T-helper 2 cell treated with Interferon-gamma antibody and Interleukin-4, amounts not matched to agents 5 μg/mL and 100 μg/mL, for 36 hours (primary cell): Measurements from ENCODE around the gene SPC25.
"Not testable (repeated sequence)": the region's sequence is repeated elsewhere in the genome, so short reads cannot be mapped to it uniquely, and the experiment has no call there.

Experiments
- DNase-seq: peaks from one replicate; pipeline ENCODE4 v3.0.0; 2021; ENCODE audit warnings: low spot score
- H3K27ac Mint-ChIP-seq: one replicate; pipeline ENCODE4 v1.8.0; 2021; ENCODE audit warnings: mild to moderate bottlenecking, mixed read lengths
- H3K27me3 Mint-ChIP-seq: one replicate; pipeline ENCODE4 v1.8.0; 2021; ENCODE audit warnings: low read depth, mixed read lengths
- H3K36me3 Mint-ChIP-seq: one replicate; pipeline ENCODE4 v1.8.0; 2021; ENCODE audit warnings: low read depth, mixed read lengths
- H3K4me1 Mint-ChIP-seq: one replicate; pipeline ENCODE4 v1.8.0; 2021; ENCODE audit warnings: low read depth, mixed read lengths
- H3K4me3 Mint-ChIP-seq: one replicate; pipeline ENCODE4 v1.8.0; 2022; ENCODE audit warnings: mild to moderate bottlenecking, moderate library complexity, mixed read lengths
- H3K9me3 Mint-ChIP-seq: one replicate; pipeline ENCODE4 v1.8.0; 2021; ENCODE audit warnings: mixed read lengths

The SPC25 gene

GRCh38 chr2:168892327-168892726, 2.1 kb upstream of the SPC25 start:
- peaks cover 52% of the 10 kb centered on the region for H3K27me3 Mint-ChIP-seq
- H3K36me3 Mint-ChIP-seq = peaks cover 10% of the 10 kb centered on the region
- H3K4me3 Mint-ChIP-seq = no peak overlapping the region
- DNase-seq = no peak
- H3K9me3 Mint-ChIP-seq = no peaks in the 10 kb centered on the region
- peaks cover 9% of the 10 kb centered on the region for H3K4me1 Mint-ChIP-seq
- H3K27ac Mint-ChIP-seq = no peak overlapping the region

GRCh38 chr2:168889635-168890005, 610 bp downstream of the SPC25 start:
- Mint-ChIP-seq H3K27me3 (peaks cover 32% of the 10 kb centered on the region), H3K4me1 (peaks cover 13% of the 10 kb centered on the region), H3K9me3 (no peaks in the 10 kb centered on the region), H3K36me3 (peaks cover 25% of the 10 kb centered on the region), H3K27ac (peak overlapping the region; percentile 96), H3K4me3 (peak overlapping the region; percentile 97)
- no peak for DNase-seq

GRCh38 chr2:168884975-168885374, 5.3 kb downstream of the SPC25 start:
- Mint-ChIP-seq H3K36me3 (peaks cover 38% of the 10 kb centered on the region), H3K27me3 (no peaks in the 10 kb centered on the region), H3K4me3 (no peak overlapping the region), H3K27ac (no peak overlapping the region), H3K4me1 (peaks cover 17% of the 10 kb centered on the region), H3K9me3 (no peaks in the 10 kb centered on the region)
- no peak for DNase-seq

GRCh38 chr2:168882163-168882562, 8.1 kb downstream of the SPC25 start:
- H3K4me1 Mint-ChIP-seq = peaks cover 17% of the 10 kb centered on the region
- not testable (repeated sequence) for H3K4me3 Mint-ChIP-seq

DNA sequence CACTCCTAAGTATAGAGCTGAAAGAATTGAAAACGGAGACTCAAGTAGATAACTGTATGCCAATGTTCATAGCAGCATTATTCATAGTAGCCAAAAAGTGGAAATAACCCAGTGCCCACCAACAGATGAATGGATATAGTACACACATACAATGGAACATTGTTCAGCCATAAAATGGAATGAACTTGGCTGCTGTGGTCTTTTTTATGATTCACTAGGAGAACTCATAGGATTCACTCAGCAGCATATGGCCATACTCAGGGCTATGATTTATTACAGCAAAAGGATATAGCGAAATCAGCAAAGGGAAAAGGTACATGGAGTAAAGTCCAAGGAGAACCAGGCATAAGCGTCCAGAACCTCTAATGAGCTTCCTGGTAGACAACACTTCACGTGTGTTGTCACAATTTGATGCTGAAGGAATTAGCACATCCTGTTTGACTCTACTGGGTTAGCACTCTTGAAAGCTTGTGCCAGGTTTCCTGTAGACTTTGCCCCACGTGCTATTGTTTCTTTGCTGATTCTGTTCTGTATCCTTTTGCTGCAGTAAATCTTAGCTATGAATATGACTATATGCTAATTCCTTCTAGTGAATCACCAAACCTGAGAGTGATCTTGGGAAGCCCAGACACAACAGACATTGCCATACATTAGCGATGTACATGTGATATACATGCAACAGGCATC, 15.7 kb downstream of the SPC25 start:
- no peaks in the 10 kb centered on the region for H3K27me3 Mint-ChIP-seq
- peaks cover 48% of the 10 kb centered on the region for H3K36me3 Mint-ChIP-seq
- peaks cover 7% of the 10 kb centered on the region for H3K4me1 Mint-ChIP-seq
- no peak for DNase-seq
- H3K9me3 Mint-ChIP-seq = peaks cover 4% of the 10 kb centered on the region
- no peak overlapping the region for H3K27ac Mint-ChIP-seq
- H3K4me3 Mint-ChIP-seq = no peak overlapping the region

More at GRCh38 chr2:168882163-168882562, 8.1 kb downstream of the SPC25 start:
- H3K36me3 Mint-ChIP-seq = peaks cover 34% of the 10 kb centered on the region
- not testable (repeated sequence) for H3K27me3 Mint-ChIP-seq, H3K27ac Mint-ChIP-seq, H3K9me3 Mint-ChIP-seq, DNase-seq

- H3K4me1 Mint-ChIP-seq, H3K27ac Mint-ChIP-seq, H3K4me3 Mint-ChIP-seq, H3K27me3 Mint-ChIP-seq, DNase-seq: not testable (repeated sequence)
- peaks cover 69% of the 10 kb centered on the region for H3K36me3 Mint-ChIP-seq
- H3K9me3 Mint-ChIP-seq = peaks cover 11% of the 10 kb centered on the region
Measured at GRCh38 chr2:168870824-168871223, 19.4 kb downstream of the SPC25 start.

- not testable (repeated sequence) for H3K4me1 Mint-ChIP-seq, H3K27ac Mint-ChIP-seq
Measured at GRCh38 chr2:168870369-168870768, 19.9 kb downstream of the SPC25 start.

GRCh38 chr2:168867164-168867563, 23.1 kb downstream of the SPC25 start:
- H3K9me3 Mint-ChIP-seq = peaks cover 11% of the 10 kb centered on the region
- H3K27me3 Mint-ChIP-seq, H3K27ac Mint-ChIP-seq, DNase-seq, H3K4me1 Mint-ChIP-seq, H3K4me3 Mint-ChIP-seq: not testable (repeated sequence)
- H3K36me3 Mint-ChIP-seq = peaks cover 71% of the 10 kb centered on the region

More at GRCh38 chr2:168870369-168870768, 19.9 kb downstream of the SPC25 start:
- H3K4me3 Mint-ChIP-seq, H3K27me3 Mint-ChIP-seq, DNase-seq: not testable (repeated sequence)
- peaks cover 11% of the 10 kb centered on the region for H3K9me3 Mint-ChIP-seq
- peaks cover 74% of the 10 kb centered on the region for H3K36me3 Mint-ChIP-seq

DNA sequence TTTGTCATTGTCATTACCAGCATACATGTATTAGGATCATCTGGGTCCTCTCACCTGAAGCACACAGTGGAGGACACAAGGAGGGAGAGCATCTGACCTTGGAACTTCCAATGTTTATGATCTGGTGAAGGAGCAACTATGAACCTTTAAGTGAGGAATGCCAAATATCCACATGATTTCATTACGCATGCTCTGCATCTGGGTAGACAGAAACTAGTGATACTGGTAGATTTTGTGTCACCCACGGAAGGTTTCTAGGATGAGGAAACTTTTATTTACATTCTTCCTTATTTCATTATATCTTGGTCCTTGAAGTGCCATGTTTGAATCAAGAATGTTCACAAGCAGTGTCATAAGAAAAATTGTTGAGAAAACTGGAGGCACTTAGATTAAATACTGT, 32.1 kb downstream of the SPC25 start:
- no peak overlapping the region for H3K4me3 Mint-ChIP-seq
- H3K27me3 Mint-ChIP-seq = no peaks in the 10 kb centered on the region
- H3K36me3 Mint-ChIP-seq = peaks cover 44% of the 10 kb centered on the region
- no peak for DNase-seq
- H3K9me3 Mint-ChIP-seq = no peaks in the 10 kb centered on the region
- H3K4me1 Mint-ChIP-seq = no peaks in the 10 kb centered on the region
- no peak overlapping the region for H3K27ac Mint-ChIP-seq

DNA sequence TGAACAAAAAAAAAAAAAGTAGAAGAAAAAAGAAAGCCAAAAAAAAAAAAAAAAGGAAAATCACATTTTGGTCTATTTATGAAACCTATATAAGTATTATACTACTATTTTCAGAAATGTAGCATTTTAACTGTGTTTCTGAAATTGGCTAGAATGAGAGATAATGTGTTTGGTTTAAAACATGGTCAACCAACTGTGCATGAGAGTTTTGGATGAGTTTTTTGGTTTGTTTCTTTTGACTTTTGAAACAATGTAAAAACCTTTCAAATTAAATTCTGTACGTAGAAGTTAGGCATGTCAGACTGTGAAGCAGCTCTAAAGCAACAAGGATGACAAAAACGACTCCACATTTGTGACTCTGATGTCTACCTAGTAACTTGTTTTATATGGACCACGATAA, 34.6 kb downstream of the SPC25 start:
- Mint-ChIP-seq H3K9me3 (no peaks in the 10 kb centered on the region), H3K27me3 (no peaks in the 10 kb centered on the region), H3K27ac (no peak overlapping the region), H3K36me3 (peaks cover 41% of the 10 kb centered on the region), H3K4me1 (no peaks in the 10 kb centered on the region), H3K4me3 (no peak overlapping the region)
- no peak for DNase-seq

- no peak overlapping the region for H3K27ac Mint-ChIP-seq
- no peaks in the 10 kb centered on the region for H3K4me1 Mint-ChIP-seq
- no peaks in the 10 kb centered on the region for H3K9me3 Mint-ChIP-seq
- H3K36me3 Mint-ChIP-seq = peaks cover 41% of the 10 kb centered on the region
- H3K27me3 Mint-ChIP-seq = no peaks in the 10 kb centered on the region
- DNase-seq = no peak
- no peak overlapping the region for H3K4me3 Mint-ChIP-seq
Measured at GRCh38 chr2:168854651-168855050, 35.6 kb downstream of the SPC25 start.

DNA sequence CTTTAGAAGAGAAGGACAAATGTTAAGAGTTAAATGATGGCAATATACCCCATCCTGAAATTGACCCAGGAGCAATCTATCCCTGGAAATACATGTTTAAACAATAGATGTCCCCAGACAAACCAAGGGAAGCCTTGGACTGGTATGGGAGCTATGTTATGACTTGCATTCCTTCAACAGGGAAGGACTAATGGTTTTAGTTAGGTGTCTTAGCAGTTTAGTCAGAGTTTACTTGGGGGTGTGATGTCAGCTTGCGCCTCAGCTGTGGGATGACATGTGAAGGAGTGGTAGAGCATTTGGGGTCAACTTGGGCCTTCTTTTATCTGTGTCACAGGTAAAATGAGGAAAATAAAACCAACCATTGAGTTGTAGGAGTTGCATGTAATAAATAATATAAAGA, 36.8 kb downstream of the SPC25 start:
- Mint-ChIP-seq H3K4me3 (no peak overlapping the region), H3K27me3 (no peaks in the 10 kb centered on the region)

GRCh38 chr2:168852481-168852880, 37.7 kb downstream of the SPC25 start:
- Mint-ChIP-seq H3K36me3 (peaks cover 30% of the 10 kb centered on the region), H3K4me1 (no peaks in the 10 kb centered on the region)

More for the DNA sequence above, 36.8 kb downstream of the SPC25 start:
- H3K9me3 Mint-ChIP-seq = no peaks in the 10 kb centered on the region
- no peaks in the 10 kb centered on the region for H3K4me1 Mint-ChIP-seq
- DNase-seq = no peak
- H3K27ac Mint-ChIP-seq = no peak overlapping the region
- H3K36me3 Mint-ChIP-seq = peaks cover 34% of the 10 kb centered on the region

GRCh38 chr2:168851674-168852320, 38.4 kb downstream of the SPC25 start:
- H3K4me3 Mint-ChIP-seq = no peak overlapping the region
- no peaks in the 10 kb centered on the region for H3K9me3 Mint-ChIP-seq
- no peaks in the 10 kb centered on the region for H3K4me1 Mint-ChIP-seq
- H3K27me3 Mint-ChIP-seq = no peaks in the 10 kb centered on the region
- DNase-seq = no peak
- peaks cover 30% of the 10 kb centered on the region for H3K36me3 Mint-ChIP-seq
- no peak overlapping the region for H3K27ac Mint-ChIP-seq

More at GRCh38 chr2:168852481-168852880, 37.7 kb downstream of the SPC25 start:
- Mint-ChIP-seq H3K27ac (no peak overlapping the region), H3K4me3 (no peak overlapping the region), H3K27me3 (no peaks in the 10 kb centered on the region), H3K9me3 (no peaks in the 10 kb centered on the region)
- no peak for DNase-seq
